Type B pancreatic cell (in vitro differentiated cells): ENCODE data around the gene STOX2. TPM values are rescaled to one million over a fixed set of nuclear protein-coding genes. Genes with fewer than 3 reads are reported as not detected.

Source experiments
- DNase-seq: peaks from one replicate; pipeline ENCODE4 v3.0.0; 2021; ENCODE audit warnings: mixed read lengths; ENCODE audit not compliant: unreplicated experiment; ENCODE audit errors: extremely low spot score
- H3K27ac Mint-ChIP-seq: 2 replicates; pipeline ENCODE4 v1.8.0; 2021; ENCODE audit warnings: mild to moderate bottlenecking, mixed read lengths
- H3K27me3 Mint-ChIP-seq: 2 replicates; pipeline ENCODE4 v1.8.0; 2021; ENCODE audit warnings: mixed read lengths
- H3K36me3 Mint-ChIP-seq: 2 replicates; pipeline ENCODE4 v1.8.0; 2021; ENCODE audit warnings: mixed read lengths
- H3K4me1 Mint-ChIP-seq: one replicate; pipeline ENCODE4 v1.8.0; 2021; ENCODE audit warnings: mixed read lengths; ENCODE audit not compliant: unreplicated experiment
- H3K4me3 Mint-ChIP-seq: 2 replicates; pipeline ENCODE4 v1.8.0; 2021; ENCODE audit warnings: mild to moderate bottlenecking, mixed read lengths
- H3K9me3 Mint-ChIP-seq: 2 replicates; pipeline ENCODE4 v1.8.0; 2021; ENCODE audit warnings: mixed read lengths
- total RNA-seq: library from RNA; stranded (reverse); gene quantifications from 2 replicates; pipeline ENCODE4 v1.2.1, GENCODE V29; 2021; ENCODE audit warnings: low replicate concordance
- TF ChIP-seq, protein P1 (sequence below): fragments of 200-600 bp; sonication (generic); conservative IDR thresholded peaks from 2 replicates; pipeline ENCODE4 v1.5.0; 2021; ENCODE audit warnings: antibody characterized with exemption, mild to moderate bottlenecking

STOX2 gene
- total RNA-seq, 1 donor from 2014 or later, result 16.7 TPM

- Mint-ChIP-seq H3K27me3 (no peaks in the 10 kb centered on the region), H3K4me1 (peaks cover 23% of the 10 kb centered on the region), H3K9me3 (no peaks in the 10 kb centered on the region), H3K36me3 (no peaks in the 10 kb centered on the region), H3K27ac (no peak overlapping the region), H3K4me3 (no peak overlapping the region)
- no peak for DNase-seq
- TF ChIP-seq, protein P1, sequence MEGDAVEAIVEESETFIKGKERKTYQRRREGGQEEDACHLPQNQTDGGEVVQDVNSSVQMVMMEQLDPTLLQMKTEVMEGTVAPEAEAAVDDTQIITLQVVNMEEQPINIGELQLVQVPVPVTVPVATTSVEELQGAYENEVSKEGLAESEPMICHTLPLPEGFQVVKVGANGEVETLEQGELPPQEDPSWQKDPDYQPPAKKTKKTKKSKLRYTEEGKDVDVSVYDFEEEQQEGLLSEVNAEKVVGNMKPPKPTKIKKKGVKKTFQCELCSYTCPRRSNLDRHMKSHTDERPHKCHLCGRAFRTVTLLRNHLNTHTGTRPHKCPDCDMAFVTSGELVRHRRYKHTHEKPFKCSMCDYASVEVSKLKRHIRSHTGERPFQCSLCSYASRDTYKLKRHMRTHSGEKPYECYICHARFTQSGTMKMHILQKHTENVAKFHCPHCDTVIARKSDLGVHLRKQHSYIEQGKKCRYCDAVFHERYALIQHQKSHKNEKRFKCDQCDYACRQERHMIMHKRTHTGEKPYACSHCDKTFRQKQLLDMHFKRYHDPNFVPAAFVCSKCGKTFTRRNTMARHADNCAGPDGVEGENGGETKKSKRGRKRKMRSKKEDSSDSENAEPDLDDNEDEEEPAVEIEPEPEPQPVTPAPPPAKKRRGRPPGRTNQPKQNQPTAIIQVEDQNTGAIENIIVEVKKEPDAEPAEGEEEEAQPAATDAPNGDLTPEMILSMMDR, result no peak
Observed at GRCh38 chr4:183871581-183871980, 33.5 kb upstream of the STOX2 start.

DNA sequence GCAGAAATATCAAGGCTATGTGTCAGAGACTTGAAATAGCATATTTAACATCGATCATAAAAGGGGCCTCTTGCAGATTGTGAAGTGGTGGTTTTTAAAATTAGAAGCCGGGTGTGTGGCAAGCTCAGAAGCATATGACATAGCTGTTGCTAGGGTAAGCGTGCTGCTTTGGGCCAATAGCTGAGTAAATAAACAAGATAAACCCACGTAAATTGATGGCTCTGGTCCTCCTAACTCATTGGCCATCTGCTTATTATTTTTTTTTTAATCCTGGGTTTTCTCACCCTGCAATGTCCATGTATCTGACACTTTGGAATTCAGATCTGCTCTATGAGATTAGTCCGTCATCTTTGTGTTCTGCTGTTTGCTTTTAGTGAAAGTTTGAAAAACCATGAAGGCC lies 32.6 kb upstream of the STOX2 start:
- H3K27me3 Mint-ChIP-seq, result no peaks in the 10 kb centered on the region
- no peaks in the 10 kb centered on the region for H3K36me3 Mint-ChIP-seq
- H3K4me1 Mint-ChIP-seq, result peaks cover 23% of the 10 kb centered on the region
- DNase-seq, result no peak
- H3K4me3 Mint-ChIP-seq, result no peak overlapping the region
- TF ChIP-seq, protein P1, result no peak
- no peak overlapping the region for H3K27ac Mint-ChIP-seq
- peaks cover 3% of the 10 kb centered on the region for H3K9me3 Mint-ChIP-seq

DNA sequence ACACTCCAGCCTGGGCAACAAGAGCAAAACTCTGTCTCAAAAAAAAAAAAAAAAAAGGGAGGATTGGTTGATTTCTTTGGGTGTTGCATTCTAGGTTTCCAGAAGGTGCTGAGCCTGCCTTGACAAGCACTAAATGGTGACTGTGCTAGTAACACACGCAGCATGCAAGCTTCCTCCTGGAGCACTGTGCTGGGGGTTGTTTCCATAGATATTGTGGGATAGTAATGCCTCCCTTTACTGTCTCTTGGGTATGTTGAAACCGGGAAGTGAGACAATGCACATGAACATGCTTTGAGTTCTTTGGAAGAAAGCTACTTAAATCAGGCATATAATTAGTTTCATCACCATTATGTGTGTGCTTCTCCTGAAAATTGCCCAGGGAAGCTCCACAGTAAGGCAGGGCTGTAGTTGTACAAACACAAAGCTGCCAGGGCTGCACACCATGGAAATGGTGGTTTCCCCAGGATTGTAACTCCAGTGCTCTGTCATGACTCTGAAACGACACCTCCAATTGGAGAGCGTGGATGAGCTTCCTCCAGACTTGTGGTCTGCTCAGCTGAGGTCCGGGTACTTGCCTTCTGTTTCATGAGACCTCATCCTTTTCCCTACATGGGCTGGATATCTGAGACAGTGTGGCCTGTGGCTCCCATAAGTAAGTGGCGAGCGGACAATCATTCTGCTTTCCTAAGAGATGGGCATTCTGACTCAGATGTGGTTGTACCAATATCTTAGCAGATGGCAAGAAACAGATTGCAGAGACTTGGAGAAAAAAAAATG lies 31.5 kb upstream of the STOX2 start:
- no peak overlapping the region for H3K27ac Mint-ChIP-seq
- H3K27me3 Mint-ChIP-seq, result no peaks in the 10 kb centered on the region
- H3K9me3 Mint-ChIP-seq, result peaks cover 3% of the 10 kb centered on the region
- DNase-seq, result no peak
- TF ChIP-seq, protein P1, result no peak
- H3K4me1 Mint-ChIP-seq, result peaks cover 23% of the 10 kb centered on the region
- no peak overlapping the region for H3K4me3 Mint-ChIP-seq
- H3K36me3 Mint-ChIP-seq, result no peaks in the 10 kb centered on the region

GRCh38 chr4:183875251-183875825 lies 29.8 kb upstream of the STOX2 start:
- Mint-ChIP-seq H3K4me1 (peaks cover 27% of the 10 kb centered on the region), H3K9me3 (peaks cover 3% of the 10 kb centered on the region), H3K36me3 (no peaks in the 10 kb centered on the region), H3K27me3 (no peaks in the 10 kb centered on the region), H3K4me3 (no peak overlapping the region), H3K27ac (no peak overlapping the region)
- TF ChIP-seq, protein P1, result no peak
- no peak for DNase-seq

DNA sequence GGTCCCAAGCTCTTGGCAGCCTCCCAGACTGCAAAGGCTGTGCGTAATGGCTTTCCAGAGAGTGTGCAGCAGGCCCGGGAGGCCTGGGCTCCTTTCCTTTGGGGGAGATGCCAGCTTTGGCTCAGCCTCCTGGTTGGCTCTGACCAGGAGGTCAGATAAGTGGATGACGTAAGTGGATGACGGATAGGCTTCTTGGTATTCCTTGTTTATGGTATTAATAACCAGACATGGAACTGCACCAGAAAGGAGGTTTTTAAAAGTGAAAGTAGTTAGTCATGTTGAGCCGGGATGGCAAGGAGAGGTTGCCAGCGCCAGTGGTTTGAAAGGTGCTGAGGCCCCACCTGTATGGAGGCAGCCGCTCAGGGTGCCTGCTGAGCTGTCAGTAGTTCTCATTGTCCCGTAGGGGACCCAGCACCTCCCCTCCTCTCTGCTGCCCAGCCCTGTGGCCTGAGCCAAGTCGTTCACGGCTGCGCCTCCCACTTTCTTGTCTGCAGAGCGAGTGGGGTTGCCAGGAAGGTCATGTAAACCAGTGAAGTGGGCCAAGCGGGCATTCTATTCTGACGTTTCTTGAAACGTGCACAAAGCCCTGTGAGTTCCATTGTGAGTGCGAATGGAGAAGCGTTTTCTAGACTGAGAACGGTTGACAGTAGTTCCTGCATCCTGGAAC lies 28.7 kb upstream of the STOX2 start:
- TF ChIP-seq, protein P1, result no peak
- H3K27me3 Mint-ChIP-seq, result no peaks in the 10 kb centered on the region
- DNase-seq, result no peak
- no peak overlapping the region for H3K4me3 Mint-ChIP-seq
- H3K27ac Mint-ChIP-seq, result no peak overlapping the region
- peaks cover 20% of the 10 kb centered on the region for H3K4me1 Mint-ChIP-seq
- peaks cover 3% of the 10 kb centered on the region for H3K9me3 Mint-ChIP-seq
- no peaks in the 10 kb centered on the region for H3K36me3 Mint-ChIP-seq
